GM21825 (cell line): Measurements from ENCODE around the gene FAM177A1.

Experiments
- ATAC-seq: cut with Tn5 transposase; IDR thresholded peaks from one replicate; pipeline ENCODE4 v1.9.1; 2021; ENCODE audit warnings: mild to moderate bottlenecking, moderate library complexity; ENCODE audit not compliant: unreplicated experiment

FAM177A1 gene

GRCh38 chr14:35122696-35123387 is 76.8 kb downstream of the FAM177A1 start:
- peak; percentile 8 for ATAC-seq

DNA sequence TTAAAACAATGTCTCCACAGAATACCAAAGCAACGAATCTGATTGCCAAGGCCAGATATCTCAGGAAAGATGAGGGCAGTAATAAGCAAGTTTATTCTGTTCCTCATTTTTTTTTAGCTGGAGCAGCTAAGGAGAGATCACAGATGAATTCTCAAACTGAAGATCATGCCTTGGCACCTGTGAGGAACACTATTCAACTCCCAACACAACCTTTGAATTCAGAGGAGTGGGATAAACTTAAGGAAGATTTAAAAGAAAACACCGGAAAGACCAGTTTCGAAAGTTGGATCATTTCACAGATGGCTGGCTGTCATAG is 77.3 kb downstream of the FAM177A1 start:
- no peak for ATAC-seq

DNA sequence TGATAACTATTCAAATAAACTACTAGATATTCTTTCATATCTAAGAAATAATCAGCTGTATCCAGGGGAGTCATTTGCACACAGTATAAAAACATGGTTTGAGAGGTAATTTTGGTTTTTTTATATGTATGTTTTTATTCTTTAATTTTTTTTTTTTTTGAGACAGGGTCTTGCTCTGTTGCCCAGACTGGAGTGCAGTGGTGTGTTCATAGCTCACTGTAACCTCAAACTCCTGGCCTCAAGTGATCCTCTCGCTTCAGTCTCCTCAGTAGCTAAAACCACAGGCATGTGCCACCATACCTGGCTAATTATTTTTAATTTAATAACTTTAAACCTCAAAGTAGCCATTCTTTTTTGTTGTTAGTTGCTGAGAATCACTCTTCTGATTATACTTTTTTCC is 78.1 kb downstream of the FAM177A1 start:
- ATAC-seq, result no peak
